Naive thymus-derived CD8-positive, alpha-beta T cell (primary cell): ENCODE measurements around the gene EMP2. TPM values are rescaled to one million over a fixed set of nuclear protein-coding genes. Genes with fewer than 3 reads are reported as not detected.
A peak's percentile ranks its signal among the peaks of the same experiment; 100 is the strongest.
"Not testable (repeated sequence)": the region's sequence is repeated elsewhere in the genome, so short reads cannot be mapped to it uniquely, and the experiment has no call there.

ENCODE experiments used
- ATAC-seq, 2 donors: fragments of 150-1000 bp; cut with Tn5 transposase in 1 of 2; sonication (Bioruptor Pico), chemical (Tn5 transposase) in 1 of 2; 1 replicate in 1 of 2; 2 replicates in 1 of 2; pipeline ENCODE4 v1.10.0; 2021; ENCODE audit warnings: mild to moderate bottlenecking in 2 of 2, moderate library complexity in 2 of 2
- POLR2A ChIA-PET: fragments of 350-600 bp; sonication (Branson Sonifier 250); formaldehyde crosslinking; loops from one replicate; lab custom pipeline; 2021; ENCODE audit warnings: antibody characterized with exemption; lab: Charles Lee
- DNase-seq, 10 donors: peaks; one replicate each; pipeline versions ENCODE4 v3.0.0 to v3.0.0-alpha.2; 2020 to 2022
- H3K27ac Mint-ChIP-seq, 10 donors: one replicate each; pipeline ENCODE4 v1.8.0; 2020 to 2022; ENCODE audit warnings: mild to moderate bottlenecking in 10 of 10, mixed read lengths in 10 of 10, moderate library complexity in 4 of 10, inconsistent platforms in 1 of 10
- H3K27me3 Mint-ChIP-seq, 5 donors: one replicate each; pipeline ENCODE4 v1.8.0; 2021 to 2022; ENCODE audit warnings: mixed read lengths in 5 of 5
- H3K36me3 Mint-ChIP-seq, 3 donors: one replicate each; pipeline ENCODE4 v1.8.0; 2020 to 2022; ENCODE audit warnings: mixed read lengths in 3 of 3, mild to moderate bottlenecking in 2 of 3, inconsistent platforms in 1 of 3
- H3K4me1 Mint-ChIP-seq, 4 donors: one replicate each; pipeline ENCODE4 v1.8.0; 2021 to 2022; ENCODE audit warnings: mixed read lengths in 4 of 4
- H3K4me3 Mint-ChIP-seq, 10 donors: one replicate each; pipeline ENCODE4 v1.8.0; 2020 to 2022; ENCODE audit warnings: mild to moderate bottlenecking in 10 of 10, mixed read lengths in 10 of 10, moderate library complexity in 6 of 10, inconsistent platforms in 1 of 10
- H3K9me3 Mint-ChIP-seq, 9 donors: one replicate each; pipeline ENCODE4 v1.8.0; 2020 to 2022; ENCODE audit warnings: mixed read lengths in 9 of 9, mild to moderate bottlenecking in 3 of 9, inconsistent platforms in 1 of 9, moderate library complexity in 1 of 9
- polyA plus RNA-seq, 3 donors: library from polyadenylated mRNA; unstranded; fragments of 300-500 nt; fragmentation: Illumina TruSeq; gene quantifications; one replicate each; pipeline ENCODE4 v1.2.3, GENCODE V29; 2021
- total RNA-seq, 8 experiments: library from RNA in 2 of 8; stranded (reverse) in 2 of 8; gene quantifications; one replicate each; pipeline ENCODE4 v1.2.3 and lab custom pipeline; 2021 to 2026

The EMP2 gene, protein sequence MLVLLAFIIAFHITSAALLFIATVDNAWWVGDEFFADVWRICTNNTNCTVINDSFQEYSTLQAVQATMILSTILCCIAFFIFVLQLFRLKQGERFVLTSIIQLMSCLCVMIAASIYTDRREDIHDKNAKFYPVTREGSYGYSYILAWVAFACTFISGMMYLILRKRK
- total RNA-seq (not detected), polyA plus RNA-seq (not detected), total RNA-seq (lab: John Stamatoyannopoulos, UW) (0 to 0.78 (median 0) reads per million in 6 experiments)

- Mint-ChIP-seq H3K27me3 (peaks cover 22 to 75% (median 56%) of the 10 kb centered on the region in 5 donors), H3K36me3 (no peaks in the 10 kb centered on the region), H3K4me1 (peaks cover 0 to 5% (median 2%) of the 10 kb centered on the region in 4 donors), H3K9me3 (no peaks in the 10 kb centered on the region), H3K4me3 (peak within 1 kb of the TSS in 2 of 10 donors; percentile 36 to 49), H3K27ac (peak within 1 kb of the TSS in 1 of 10 donors; percentile 79)
- ATAC-seq (no peak), DNase-seq (no peak)
- POLR2A ChIA-PET: no interaction called here
These were observed at the start of gene EMP2 for GRCh38 chr16:10579965-10580882. Gene EMP2, minus strand, starts transcription at chr16:10580598. Its CDS starts 32,981 bp downstream, at chr16:10547617.

GRCh38 chr16:10629592-10629963 lies 49.2 kb upstream of the EMP2 start:
- H3K9me3 Mint-ChIP-seq: peaks cover 0 to 10% (median 5%) of the 10 kb centered on the region in 9 donors
- ATAC-seq: no peak
- POLR2A ChIA-PET: no interaction called here
- no peak overlapping the region for H3K27ac Mint-ChIP-seq
- H3K4me3 Mint-ChIP-seq: no peak overlapping the region
- peaks cover 0 to 9% (median 0%) of the 10 kb centered on the region in 3 donors for H3K36me3 Mint-ChIP-seq
- no peaks in the 10 kb centered on the region for H3K4me1 Mint-ChIP-seq
- H3K27me3 Mint-ChIP-seq: peaks cover 2 to 21% (median 12%) of the 10 kb centered on the region in 5 donors
- no peak for DNase-seq

DNA sequence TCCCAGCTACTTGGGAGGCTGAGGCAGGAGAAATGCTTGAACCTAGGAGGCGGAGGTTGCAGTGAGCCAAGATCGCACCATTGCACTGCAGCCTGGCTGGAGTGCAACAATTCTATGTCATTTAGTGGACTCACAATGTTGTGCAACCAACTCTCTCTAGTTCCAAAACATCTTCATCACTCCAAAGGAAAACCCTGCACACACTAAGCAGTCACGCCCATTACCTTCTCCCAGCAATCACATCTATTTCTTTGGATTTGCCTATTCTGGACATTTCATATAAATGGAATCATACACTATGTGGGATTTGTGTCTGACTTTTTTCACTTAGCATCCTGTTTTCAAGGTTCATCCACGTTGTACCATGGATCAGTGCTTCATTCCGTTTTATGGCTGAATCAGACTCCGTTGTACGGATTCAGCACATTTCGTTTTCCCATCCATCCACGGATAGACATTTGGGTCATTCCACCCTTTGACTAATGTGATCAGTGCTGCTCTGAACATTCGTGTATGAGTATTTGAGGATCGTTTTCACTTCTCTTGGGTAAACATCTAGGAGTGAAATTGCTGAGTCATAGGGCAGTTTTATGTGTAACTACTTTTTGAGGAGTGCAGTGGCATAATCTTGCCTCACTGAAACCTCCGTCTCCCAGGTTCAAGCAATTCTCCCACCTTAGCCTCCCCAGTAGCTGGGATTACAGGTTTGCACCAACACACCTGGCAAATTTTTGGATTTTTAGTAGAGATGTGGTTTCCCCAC lies 45.4 kb upstream of the EMP2 start:
- Mint-ChIP-seq H3K36me3 (no peaks in the 10 kb centered on the region), H3K27ac (no peak overlapping the region), H3K27me3 (peaks cover 0 to 5% (median 0%) of the 10 kb centered on the region in 5 donors), H3K4me3 (no peak overlapping the region), H3K9me3 (no peaks in the 10 kb centered on the region), H3K4me1 (no peaks in the 10 kb centered on the region)
- POLR2A ChIA-PET: no interaction called here
- ATAC-seq (no peak), DNase-seq (no peak)

- no peak overlapping the region for H3K4me3 Mint-ChIP-seq
- H3K36me3 Mint-ChIP-seq: no peaks in the 10 kb centered on the region
- H3K4me1 Mint-ChIP-seq: peaks cover 0 to 1% (median 0%) of the 10 kb centered on the region in 4 donors
- no peak overlapping the region for H3K27ac Mint-ChIP-seq
- H3K9me3 Mint-ChIP-seq: no peaks in the 10 kb centered on the region
- ATAC-seq: no peak
- H3K27me3 Mint-ChIP-seq: peaks cover 0 to 12% (median 8%) of the 10 kb centered on the region in 5 donors
- POLR2A ChIA-PET: no interaction called here
- DNase-seq: no peak
These were observed 44.1 kb upstream of the EMP2 start for GRCh38 chr16:10624527-10624926.

DNA sequence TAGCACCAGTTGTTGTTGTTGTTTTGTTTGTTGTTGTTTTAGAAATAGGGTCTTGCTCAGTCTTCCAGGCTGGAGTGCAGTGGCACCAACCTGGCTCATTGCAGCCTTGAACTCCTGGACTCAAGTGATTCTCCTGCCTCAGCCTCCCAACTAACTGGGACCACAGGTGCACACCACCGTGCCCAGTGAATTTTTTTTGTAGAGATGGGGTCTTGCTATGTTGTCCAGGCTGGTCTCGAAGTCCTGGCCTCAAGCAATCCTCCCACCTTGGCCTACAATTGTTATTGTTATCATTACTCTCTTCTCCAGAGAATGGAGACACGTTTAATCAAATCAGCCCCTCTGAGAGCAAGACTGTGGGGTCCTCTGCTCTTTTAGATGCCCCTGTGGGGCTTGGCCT lies 42.7 kb upstream of the EMP2 start:
- peaks cover 2 to 26% (median 17%) of the 10 kb centered on the region in 5 donors for H3K27me3 Mint-ChIP-seq
- H3K27ac Mint-ChIP-seq: no peak overlapping the region
- peaks cover 0 to 1% (median 0%) of the 10 kb centered on the region in 4 donors for H3K4me1 Mint-ChIP-seq
- no peaks in the 10 kb centered on the region for H3K36me3 Mint-ChIP-seq
- DNase-seq: no peak
- ATAC-seq: no peak
- no peaks in the 10 kb centered on the region for H3K9me3 Mint-ChIP-seq
- no peak overlapping the region for H3K4me3 Mint-ChIP-seq
- POLR2A ChIA-PET: interaction anchor here (0.7 kb wide), 1 partner anchor 238 kb away, joined by 7 read pairs; no protein-coding TSS in a partner anchor

DNA sequence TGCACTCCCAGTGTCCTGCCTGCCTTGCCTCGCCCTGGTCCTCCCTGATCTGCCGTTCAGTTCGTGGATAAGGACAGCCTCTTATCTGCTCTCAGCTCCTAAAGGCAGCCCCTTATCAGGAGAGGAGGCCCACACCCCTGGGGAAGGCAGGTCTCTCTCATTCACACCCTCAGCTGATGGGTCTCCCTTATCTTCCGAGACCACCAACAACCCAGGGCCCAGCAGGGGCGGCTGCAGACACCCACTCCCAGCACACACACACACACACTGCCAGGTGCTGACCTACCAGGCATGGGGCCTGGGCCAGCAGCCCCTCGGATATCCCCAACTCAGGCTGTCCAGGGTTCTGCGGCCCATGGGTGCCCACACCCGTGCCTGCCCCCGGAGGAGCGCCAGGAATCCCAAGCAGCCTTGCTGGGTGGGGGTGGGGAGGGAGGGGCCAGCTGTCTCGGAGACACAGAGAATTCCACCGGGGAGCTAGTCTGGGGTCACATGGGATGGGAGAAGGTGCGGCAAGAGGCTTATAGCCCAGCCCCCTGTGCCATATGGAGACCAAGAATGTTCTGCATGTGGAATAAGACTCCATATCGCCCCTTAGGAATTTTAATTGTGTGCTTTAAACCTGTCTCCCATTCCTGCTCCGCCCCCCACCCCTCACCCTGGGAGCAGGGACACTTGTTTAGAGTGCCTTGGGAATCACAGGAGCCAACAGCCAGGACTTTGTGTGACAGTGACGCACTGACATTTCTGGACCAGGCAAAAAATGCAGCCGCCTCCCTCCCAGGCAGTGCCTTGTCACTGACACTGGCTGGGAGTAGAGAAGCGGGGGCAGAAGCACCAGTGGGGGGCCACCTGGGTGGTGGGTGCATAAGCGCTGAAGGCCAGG lies 41.9 kb upstream of the EMP2 start:
- H3K27ac Mint-ChIP-seq: no peak overlapping the region
- no peaks in the 10 kb centered on the region for H3K9me3 Mint-ChIP-seq
- DNase-seq (no peak), ATAC-seq (no peak)
- peaks cover 0 to 1% (median 0%) of the 10 kb centered on the region in 4 donors for H3K4me1 Mint-ChIP-seq
- H3K4me3 Mint-ChIP-seq: no peak overlapping the region
- H3K27me3 Mint-ChIP-seq: peaks cover 4 to 34% (median 22%) of the 10 kb centered on the region in 5 donors
- H3K36me3 Mint-ChIP-seq: no peaks in the 10 kb centered on the region
- POLR2A ChIA-PET: no interaction called here

DNA sequence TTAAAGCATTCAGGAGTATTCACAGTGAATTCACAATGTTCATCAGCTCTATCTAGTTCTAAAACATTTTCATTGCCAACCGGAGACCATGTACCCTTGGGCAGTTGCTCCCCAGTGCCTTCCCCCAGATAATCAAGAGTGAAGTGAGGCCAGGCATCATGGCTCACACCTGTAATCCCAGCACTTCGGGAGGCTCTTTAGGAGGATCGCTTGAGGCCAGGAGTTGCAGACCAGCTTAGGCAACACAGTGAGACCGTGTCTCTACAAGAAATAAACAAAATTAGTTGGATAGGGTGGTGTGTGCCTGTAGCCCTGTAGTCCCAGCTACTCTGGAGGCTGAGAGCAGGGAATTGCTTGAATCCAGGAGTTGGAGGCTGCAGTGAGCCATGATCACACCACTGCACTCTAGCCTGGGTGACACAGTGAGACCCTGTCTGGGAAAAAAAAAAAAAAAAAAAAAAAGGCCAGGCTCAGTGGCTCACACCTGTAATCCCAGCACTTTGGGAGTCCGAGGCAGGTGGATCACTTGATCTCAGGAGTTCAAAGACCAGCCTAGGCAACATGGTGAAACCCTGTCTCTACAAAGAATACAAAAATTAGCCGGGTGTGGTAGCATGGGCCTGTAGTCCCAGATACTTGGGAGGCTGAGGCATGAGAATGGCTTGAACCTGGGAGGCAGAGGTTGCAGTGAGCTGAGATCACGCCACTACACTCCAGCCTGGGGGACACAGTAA lies 41.0 kb upstream of the EMP2 start:
- H3K36me3 Mint-ChIP-seq, DNase-seq, ATAC-seq, H3K9me3 Mint-ChIP-seq, H3K4me3 Mint-ChIP-seq, H3K27ac Mint-ChIP-seq, H3K4me1 Mint-ChIP-seq, POLR2A ChIA-PET: not testable (repeated sequence)
- H3K27me3 Mint-ChIP-seq: peaks cover 4 to 37% (median 23%) of the 10 kb centered on the region in 5 donors

DNA sequence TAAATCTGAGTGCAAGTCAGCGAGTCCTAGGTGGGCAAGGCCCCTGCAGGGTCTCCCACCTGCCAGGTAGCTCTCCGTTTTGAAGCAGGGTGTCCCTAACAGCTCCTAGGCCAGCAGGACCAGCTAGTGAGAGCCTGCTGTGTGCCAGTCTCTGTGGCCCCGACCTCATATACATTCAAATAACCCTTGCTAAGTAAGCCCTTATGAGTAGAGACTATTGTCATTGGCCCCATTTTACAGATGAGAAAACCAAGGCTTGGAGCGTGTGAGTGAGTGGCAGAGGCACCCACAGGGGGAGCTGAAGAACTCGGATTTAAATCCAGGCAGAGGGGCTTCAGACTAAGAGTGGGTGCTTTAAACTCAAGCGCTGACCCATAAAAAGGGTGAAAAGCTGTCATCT lies 39.7 kb upstream of the EMP2 start:
- no peak overlapping the region for H3K4me3 Mint-ChIP-seq
- ATAC-seq: no peak
- H3K9me3 Mint-ChIP-seq: no peaks in the 10 kb centered on the region
- POLR2A ChIA-PET: no interaction called here
- no peak for DNase-seq
- peaks cover 6 to 37% (median 23%) of the 10 kb centered on the region in 5 donors for H3K27me3 Mint-ChIP-seq
- no peak overlapping the region for H3K27ac Mint-ChIP-seq
- H3K36me3 Mint-ChIP-seq: no peaks in the 10 kb centered on the region
- peaks cover 0 to 1% (median 0%) of the 10 kb centered on the region in 4 donors for H3K4me1 Mint-ChIP-seq

- no peak for ATAC-seq
- POLR2A ChIA-PET: no interaction called here
- Mint-ChIP-seq H3K4me3 (no peak overlapping the region), H3K27me3 (peaks cover 6 to 37% (median 23%) of the 10 kb centered on the region in 5 donors), H3K9me3 (no peaks in the 10 kb centered on the region), H3K27ac (no peak overlapping the region), H3K4me1 (peaks cover 0 to 1% (median 0%) of the 10 kb centered on the region in 4 donors), H3K36me3 (no peaks in the 10 kb centered on the region)
- DNase-seq: no peak
These were observed 39.0 kb upstream of the EMP2 start for GRCh38 chr16:10619271-10619849.

DNA sequence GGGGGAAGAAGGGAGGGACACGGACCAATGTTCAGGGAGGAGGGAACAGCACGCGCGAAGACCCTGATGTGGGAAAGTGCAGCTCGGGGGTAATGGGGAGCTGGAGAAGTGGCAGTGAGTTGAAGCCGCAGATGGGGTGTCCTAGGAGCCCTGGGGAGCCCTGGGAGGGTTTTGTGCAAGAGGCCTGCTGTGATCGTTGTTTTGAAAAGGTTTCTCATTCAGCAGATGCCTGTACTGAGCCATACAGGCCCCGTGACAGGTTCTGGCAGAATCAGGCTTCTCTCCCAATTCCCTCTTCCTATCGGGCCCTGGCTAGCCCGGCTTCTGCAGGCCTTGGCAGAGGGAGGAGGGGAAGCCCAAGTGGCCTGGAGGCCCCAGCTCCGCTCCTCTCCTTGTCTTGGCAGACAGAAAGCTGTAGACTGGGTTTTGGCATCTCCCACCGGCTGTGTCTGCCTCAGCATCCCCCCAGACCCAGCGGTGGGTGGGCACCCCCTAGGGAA lies 38.4 kb upstream of the EMP2 start:
- no peaks in the 10 kb centered on the region for H3K36me3 Mint-ChIP-seq
- no peak for DNase-seq
- POLR2A ChIA-PET: no interaction called here
- H3K9me3 Mint-ChIP-seq: no peaks in the 10 kb centered on the region
- H3K4me1 Mint-ChIP-seq: peaks cover 0 to 2% (median under 1%) of the 10 kb centered on the region in 4 donors
- peaks cover 6 to 37% (median 23%) of the 10 kb centered on the region in 5 donors for H3K27me3 Mint-ChIP-seq
- no peak overlapping the region for H3K4me3 Mint-ChIP-seq
- ATAC-seq: no peak
- H3K27ac Mint-ChIP-seq: no peak overlapping the region
